Measurements from ENCODE around the gene SLC39A8. TPM values are rescaled to one million over a fixed set of nuclear protein-coding genes. Genes with fewer than 3 reads are reported as not detected.
"Not testable (repeated sequence)": the region's sequence is repeated elsewhere in the genome, so short reads cannot be mapped to it uniquely, and the experiment has no call there.

SLC39A8 gene
- total RNA-seq, 1 donor from 2014 or later, result 6.3 TPM

GRCh38 chr4:102250341-102250740 lies 94.9 kb downstream of the SLC39A8 start:
- Histone ChIP-seq H3K9me3 (ENCODE audit: control insufficient read depth in 3 of 3, low read length in 3 of 3) (no peaks in the 10 kb centered on the region), H3K27ac (ENCODE audit: low read depth, low read length) (no peak overlapping the region), H3K27me3 (ENCODE audit: control insufficient read depth in 3 of 3, insufficient read depth in 3 of 3, low read length in 3 of 3) (no peaks in the 10 kb centered on the region), H3K9ac (ENCODE audit: low read depth in 1 of 3, low read length in 3 of 3) (no peak overlapping the region), H3K4me3 (ENCODE audit: low read length in 3 of 3) (no peak overlapping the region), H3K36me3 (ENCODE audit: control insufficient read depth in 3 of 3, insufficient read depth in 3 of 3, low read length in 3 of 3) (no peaks in the 10 kb centered on the region), H3K4me1 (ENCODE audit: control insufficient read depth in 3 of 3, insufficient read depth in 3 of 3, low read length in 3 of 3) (no peaks in the 10 kb centered on the region)

- Histone ChIP-seq H3K36me3 (ENCODE audit: control insufficient read depth in 3 of 3, insufficient read depth in 3 of 3, low read length in 3 of 3) (no peaks in the 10 kb centered on the region), H3K4me1 (ENCODE audit: control insufficient read depth in 3 of 3, insufficient read depth in 3 of 3, low read length in 3 of 3) (no peaks in the 10 kb centered on the region), H3K27ac (ENCODE audit: low read depth, low read length) (no peak overlapping the region), H3K27me3 (ENCODE audit: control insufficient read depth in 3 of 3, insufficient read depth in 3 of 3, low read length in 3 of 3) (no peaks in the 10 kb centered on the region), H3K9ac (ENCODE audit: low read depth in 1 of 3, low read length in 3 of 3) (no peak overlapping the region), H3K4me3 (ENCODE audit: low read length in 3 of 3) (no peak overlapping the region), H3K9me3 (ENCODE audit: control insufficient read depth in 3 of 3, low read length in 3 of 3) (no peaks in the 10 kb centered on the region)
These were observed 98.2 kb downstream of the SLC39A8 start for GRCh38 chr4:102247041-102247440.

GRCh38 chr4:102246416-102246815 lies 98.9 kb downstream of the SLC39A8 start:
- Histone ChIP-seq H3K4me1 (ENCODE audit: control insufficient read depth in 3 of 3, insufficient read depth in 3 of 3, low read length in 3 of 3) (no peaks in the 10 kb centered on the region), H3K9ac (ENCODE audit: low read depth in 1 of 3, low read length in 3 of 3) (no peak overlapping the region), H3K27ac (ENCODE audit: low read depth, low read length) (no peak overlapping the region), H3K36me3 (ENCODE audit: control insufficient read depth in 3 of 3, insufficient read depth in 3 of 3, low read length in 3 of 3) (no peaks in the 10 kb centered on the region), H3K4me3 (ENCODE audit: low read length in 3 of 3) (no peak overlapping the region), H3K9me3 (ENCODE audit: control insufficient read depth in 3 of 3, low read length in 3 of 3) (no peaks in the 10 kb centered on the region), H3K27me3 (ENCODE audit: control insufficient read depth in 3 of 3, insufficient read depth in 3 of 3, low read length in 3 of 3) (no peaks in the 10 kb centered on the region)

- Histone ChIP-seq H3K4me1 (ENCODE audit: control insufficient read depth in 3 of 3, insufficient read depth in 3 of 3, low read length in 3 of 3) (no peaks in the 10 kb centered on the region), H3K27me3 (ENCODE audit: control insufficient read depth in 3 of 3, insufficient read depth in 3 of 3, low read length in 3 of 3) (no peaks in the 10 kb centered on the region), H3K36me3 (ENCODE audit: control insufficient read depth in 3 of 3, insufficient read depth in 3 of 3, low read length in 3 of 3) (no peaks in the 10 kb centered on the region), H3K9me3 (ENCODE audit: control insufficient read depth in 3 of 3, low read length in 3 of 3) (no peaks in the 10 kb centered on the region), H3K27ac (ENCODE audit: low read depth, low read length) (no peak overlapping the region), H3K9ac (ENCODE audit: low read depth in 1 of 3, low read length in 3 of 3) (no peak overlapping the region), H3K4me3 (ENCODE audit: low read length in 3 of 3) (no peak overlapping the region)
These were observed 100.3 kb downstream of the SLC39A8 start for GRCh38 chr4:102244878-102245535.

- not testable (repeated sequence) for H3K9ac ChIP-seq (ENCODE audit: low read depth in 1 of 3, low read length in 3 of 3); H3K4me1 ChIP-seq (ENCODE audit: control insufficient read depth in 3 of 3, insufficient read depth in 3 of 3, low read length in 3 of 3); H3K27me3 ChIP-seq (ENCODE audit: control insufficient read depth in 3 of 3, insufficient read depth in 3 of 3, low read length in 3 of 3); H3K9me3 ChIP-seq (ENCODE audit: control insufficient read depth in 3 of 3, low read length in 3 of 3); H3K27ac ChIP-seq (ENCODE audit: low read depth, low read length); H3K4me3 ChIP-seq (ENCODE audit: low read length in 3 of 3); H3K36me3 ChIP-seq (ENCODE audit: control insufficient read depth in 3 of 3, insufficient read depth in 3 of 3, low read length in 3 of 3)
These were observed 102.0 kb downstream of the SLC39A8 start for GRCh38 chr4:102243296-102243695.

- H3K27ac ChIP-seq (ENCODE audit: low read depth, low read length), result no peak overlapping the region
These were observed 110.9 kb downstream of the SLC39A8 start for GRCh38 chr4:102234243-102234838.

GRCh38 chr4:102230194-102230593 lies 115.1 kb downstream of the SLC39A8 start:
- H3K9me3 ChIP-seq (ENCODE audit: control insufficient read depth in 3 of 3, low read length in 3 of 3), result no peaks in the 10 kb centered on the region
- no peak overlapping the region for H3K27ac ChIP-seq (ENCODE audit: low read depth, low read length)
- no peak overlapping the region for H3K9ac ChIP-seq (ENCODE audit: low read depth in 1 of 3, low read length in 3 of 3)
- H3K4me1 ChIP-seq (ENCODE audit: control insufficient read depth in 3 of 3, insufficient read depth in 3 of 3, low read length in 3 of 3), result no peaks in the 10 kb centered on the region
- no peak overlapping the region for H3K4me3 ChIP-seq (ENCODE audit: low read length in 3 of 3)
- no peaks in the 10 kb centered on the region for H3K27me3 ChIP-seq (ENCODE audit: control insufficient read depth in 3 of 3, insufficient read depth in 3 of 3, low read length in 3 of 3)
- H3K36me3 ChIP-seq (ENCODE audit: control insufficient read depth in 3 of 3, insufficient read depth in 3 of 3, low read length in 3 of 3), result no peaks in the 10 kb centered on the region

More at GRCh38 chr4:102234243-102234838, 110.9 kb downstream of the SLC39A8 start:
- no peak overlapping the region for H3K4me3 ChIP-seq (ENCODE audit: low read length in 3 of 3)
- H3K4me1 ChIP-seq (ENCODE audit: control insufficient read depth in 3 of 3, insufficient read depth in 3 of 3, low read length in 3 of 3), result no peaks in the 10 kb centered on the region
- H3K36me3 ChIP-seq (ENCODE audit: control insufficient read depth in 3 of 3, insufficient read depth in 3 of 3, low read length in 3 of 3), result no peaks in the 10 kb centered on the region
- no peaks in the 10 kb centered on the region for H3K27me3 ChIP-seq (ENCODE audit: control insufficient read depth in 3 of 3, insufficient read depth in 3 of 3, low read length in 3 of 3)
- no peaks in the 10 kb centered on the region for H3K9me3 ChIP-seq (ENCODE audit: control insufficient read depth in 3 of 3, low read length in 3 of 3)
- no peak overlapping the region for H3K9ac ChIP-seq (ENCODE audit: low read depth in 1 of 3, low read length in 3 of 3)

- no peaks in the 10 kb centered on the region for H3K27me3 ChIP-seq (ENCODE audit: control insufficient read depth in 3 of 3, insufficient read depth in 3 of 3, low read length in 3 of 3)
- no peaks in the 10 kb centered on the region for H3K9me3 ChIP-seq (ENCODE audit: control insufficient read depth in 3 of 3, low read length in 3 of 3)
- H3K4me3 ChIP-seq (ENCODE audit: low read length in 3 of 3), result no peak overlapping the region
- H3K4me1 ChIP-seq (ENCODE audit: control insufficient read depth in 3 of 3, insufficient read depth in 3 of 3, low read length in 3 of 3), result no peaks in the 10 kb centered on the region
- no peaks in the 10 kb centered on the region for H3K36me3 ChIP-seq (ENCODE audit: control insufficient read depth in 3 of 3, insufficient read depth in 3 of 3, low read length in 3 of 3)
- H3K9ac ChIP-seq (ENCODE audit: low read depth in 1 of 3, low read length in 3 of 3), result no peak overlapping the region
- H3K27ac ChIP-seq (ENCODE audit: low read depth, low read length), result no peak overlapping the region
These were observed 117.9 kb downstream of the SLC39A8 start for GRCh38 chr4:102227388-102227787.

GRCh38 chr4:102223461-102223860 lies 121.8 kb downstream of the SLC39A8 start:
- Histone ChIP-seq H3K36me3 (ENCODE audit: control insufficient read depth in 3 of 3, insufficient read depth in 3 of 3, low read length in 3 of 3) (no peaks in the 10 kb centered on the region), H3K27me3 (ENCODE audit: control insufficient read depth in 3 of 3, insufficient read depth in 3 of 3, low read length in 3 of 3) (no peaks in the 10 kb centered on the region), H3K9ac (ENCODE audit: low read depth in 1 of 3, low read length in 3 of 3) (no peak overlapping the region), H3K9me3 (ENCODE audit: control insufficient read depth in 3 of 3, low read length in 3 of 3) (no peaks in the 10 kb centered on the region), H3K4me3 (ENCODE audit: low read length in 3 of 3) (no peak overlapping the region), H3K4me1 (ENCODE audit: control insufficient read depth in 3 of 3, insufficient read depth in 3 of 3, low read length in 3 of 3) (no peaks in the 10 kb centered on the region), H3K27ac (ENCODE audit: low read depth, low read length) (no peak overlapping the region)

- no peak overlapping the region for H3K27ac ChIP-seq (ENCODE audit: low read depth, low read length)
- H3K9me3 ChIP-seq (ENCODE audit: control insufficient read depth in 3 of 3, low read length in 3 of 3), result no peaks in the 10 kb centered on the region
- H3K36me3 ChIP-seq (ENCODE audit: control insufficient read depth in 3 of 3, insufficient read depth in 3 of 3, low read length in 3 of 3), result no peaks in the 10 kb centered on the region
- no peak overlapping the region for H3K9ac ChIP-seq (ENCODE audit: low read depth in 1 of 3, low read length in 3 of 3)
- H3K4me1 ChIP-seq (ENCODE audit: control insufficient read depth in 3 of 3, insufficient read depth in 3 of 3, low read length in 3 of 3), result no peaks in the 10 kb centered on the region
- no peaks in the 10 kb centered on the region for H3K27me3 ChIP-seq (ENCODE audit: control insufficient read depth in 3 of 3, insufficient read depth in 3 of 3, low read length in 3 of 3)
- H3K4me3 ChIP-seq (ENCODE audit: low read length in 3 of 3), result no peak overlapping the region
These were observed 122.4 kb downstream of the SLC39A8 start for GRCh38 chr4:102222838-102223409.
